MM.1S (cell line): ENCODE data around the gene VEZT.
"Not testable (repeated sequence)": the region's sequence is repeated elsewhere in the genome, so short reads cannot be mapped to it uniquely, and the experiment has no call there.

Source experiments
- EZH2 ChIP-seq: fragments of 300-600 bp; sonication (generic); optimal IDR thresholded peaks from 2 replicates; pipeline ENCODE3; 2017; ENCODE audit warnings: low read depth, mild to moderate bottlenecking, antibody characterized with exemption, low read length, mixed read lengths
- EZH2phosphoT487 ChIP-seq: fragments of 300-600 bp; sonication (generic); IDR thresholded peaks from 2 replicates; pipeline ENCODE4 v1.6.1; 2018; ENCODE audit warnings: antibody characterized with exemption, low read length
- TF ChIP-seq, protein P1 (sequence below): fragments of 300-600 bp; sonication (generic); IDR thresholded peaks from 2 replicates; pipeline ENCODE4 v1.5.1; 2016; ENCODE audit warnings: antibody characterized with exemption, low read length, mixed read lengths

DNA sequence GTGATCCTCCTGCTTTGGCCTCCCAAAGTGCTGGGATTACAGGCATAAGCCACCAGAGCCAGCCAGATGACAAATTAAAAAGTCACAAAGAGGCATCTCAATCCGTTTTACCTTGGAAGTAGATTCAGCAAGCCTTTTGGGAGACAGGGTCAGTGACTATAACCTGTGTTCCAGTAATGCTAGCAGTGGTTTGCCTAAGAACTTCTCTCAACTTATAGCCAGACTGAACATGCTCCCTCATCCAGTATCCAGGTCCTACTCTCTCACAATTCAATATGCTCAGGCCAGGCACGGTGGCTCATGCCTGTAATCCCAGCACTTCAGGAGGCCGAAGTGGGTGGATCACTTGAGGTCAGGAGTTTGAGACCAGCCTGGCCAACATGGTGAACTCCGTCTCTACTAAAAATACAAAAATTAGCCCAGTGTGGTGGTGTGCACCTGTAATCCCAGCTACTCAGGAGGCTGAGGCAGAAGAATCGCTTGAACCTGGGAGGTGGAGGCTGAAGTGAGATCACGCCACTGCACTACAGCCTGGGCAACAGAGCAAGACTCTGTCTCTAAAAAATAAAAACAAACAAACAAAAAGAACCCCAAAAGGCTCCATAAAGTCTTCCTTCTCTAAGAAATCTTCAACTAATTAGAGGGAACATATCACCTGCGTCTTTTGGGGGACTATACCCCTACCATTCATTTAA is 20.6 kb upstream of the VEZT start:
- TF ChIP-seq EZH2phosphoT487, EZH2: not testable (repeated sequence)
- TF ChIP-seq, protein P1, sequence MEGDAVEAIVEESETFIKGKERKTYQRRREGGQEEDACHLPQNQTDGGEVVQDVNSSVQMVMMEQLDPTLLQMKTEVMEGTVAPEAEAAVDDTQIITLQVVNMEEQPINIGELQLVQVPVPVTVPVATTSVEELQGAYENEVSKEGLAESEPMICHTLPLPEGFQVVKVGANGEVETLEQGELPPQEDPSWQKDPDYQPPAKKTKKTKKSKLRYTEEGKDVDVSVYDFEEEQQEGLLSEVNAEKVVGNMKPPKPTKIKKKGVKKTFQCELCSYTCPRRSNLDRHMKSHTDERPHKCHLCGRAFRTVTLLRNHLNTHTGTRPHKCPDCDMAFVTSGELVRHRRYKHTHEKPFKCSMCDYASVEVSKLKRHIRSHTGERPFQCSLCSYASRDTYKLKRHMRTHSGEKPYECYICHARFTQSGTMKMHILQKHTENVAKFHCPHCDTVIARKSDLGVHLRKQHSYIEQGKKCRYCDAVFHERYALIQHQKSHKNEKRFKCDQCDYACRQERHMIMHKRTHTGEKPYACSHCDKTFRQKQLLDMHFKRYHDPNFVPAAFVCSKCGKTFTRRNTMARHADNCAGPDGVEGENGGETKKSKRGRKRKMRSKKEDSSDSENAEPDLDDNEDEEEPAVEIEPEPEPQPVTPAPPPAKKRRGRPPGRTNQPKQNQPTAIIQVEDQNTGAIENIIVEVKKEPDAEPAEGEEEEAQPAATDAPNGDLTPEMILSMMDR = not testable (repeated sequence)
